Anterior cingulate cortex (tissue), 58 donors: ENCODE measurements around the gene ANO7.
A peak's percentile ranks its signal among the peaks of the same experiment; 100 is the strongest.

Experiments
- DNase-seq, 58 donors: peaks; one replicate each; lab custom pipeline; 2025; lab: John Stamatoyannopoulos, UW

ANO7 gene

GRCh38 chr2:241188361-241189092 is at the start of gene ANO7:
Gene ANO7 (plus strand): TSS chr2:241188677. CDS start chr2:241190064, 1,387 bp downstream.
- no peak for DNase-seq

- no peak for DNase-seq
Measured at GRCh38 chr2:241139531-241140444, 48.7 kb upstream of the ANO7 start.

GRCh38 chr2:241140445-241140840 is 48.0 kb upstream of the ANO7 start:
- no peak for DNase-seq

GRCh38 chr2:241141214-241141770 is 47.2 kb upstream of the ANO7 start:
- DNase-seq = no peak

- DNase-seq = no peak
Measured at GRCh38 chr2:241142063-241142462, 46.4 kb upstream of the ANO7 start.

- DNase-seq = no peak
Measured at GRCh38 chr2:241142593-241142992, 45.9 kb upstream of the ANO7 start.

- no peak for DNase-seq
Measured at GRCh38 chr2:241146286-241146685, 42.2 kb upstream of the ANO7 start.

GRCh38 chr2:241147336-241147735 is 41.1 kb upstream of the ANO7 start:
- no peak for DNase-seq

GRCh38 chr2:241148239-241148638 is 40.2 kb upstream of the ANO7 start:
- DNase-seq = no peak

GRCh38 chr2:241148891-241149674 is 39.4 kb upstream of the ANO7 start, which contains the start of gene PASK:
Gene PASK (minus strand): TSS chr2:241149472. CDS start chr2:241143032, 6,440 bp downstream.
- peak; percentile 45 to 97 (median 89) for DNase-seq

- peak in 3 of 58 donors; percentile 54 to 66 (median 56) for DNase-seq
Measured at GRCh38 chr2:241149675-241149924, 38.9 kb upstream of the ANO7 start.

- DNase-seq = peak; percentile 68 to 97 (median 92)
Measured at GRCh38 chr2:241149925-241150659, 38.4 kb upstream of the ANO7 start, which contains the start of gene PPP1R7. Gene PPP1R7 (plus strand): TSS chr2:241150467. CDS start chr2:241150496, 29 bp downstream.

- DNase-seq = peak in 32 of 58 donors; percentile 23 to 79 (median 62)
Measured at GRCh38 chr2:241150660-241151530, 37.6 kb upstream of the ANO7 start.

GRCh38 chr2:241151934-241152660 is 36.4 kb upstream of the ANO7 start:
- DNase-seq = no peak

- DNase-seq = no peak
Measured at GRCh38 chr2:241153616-241154015, 34.9 kb upstream of the ANO7 start.

GRCh38 chr2:241154915-241155314 is 33.6 kb upstream of the ANO7 start:
- peak in 31 of 58 donors; percentile 6 to 86 (median 37) for DNase-seq

- DNase-seq = no peak
Measured at GRCh38 chr2:241155936-241156335, 32.5 kb upstream of the ANO7 start.

- peak in 24 of 58 donors; percentile 6 to 72 (median 25) for DNase-seq
Measured at GRCh38 chr2:241156971-241157441, 31.5 kb upstream of the ANO7 start.
